ENCODE results near the gene FAM169A.
"Not testable (repeated sequence)": the region's sequence is repeated elsewhere in the genome, so short reads cannot be mapped to it uniquely, and the experiment has no call there.

The FAM169A gene

GRCh38 chr5:74865256-74865803 is 857 bp downstream of the FAM169A start:
- DNase-seq (ENCODE audit: low read depth) = no peak
- TF ChIP-seq CTCF (IDR thresholded peaks at IDR 0.05; ENCODE audit: control insufficient read depth, extremely low read depth, insufficient read depth) = no peak
- peak overlapping the region; percentile 59 for H3K4me3 ChIP-seq (ENCODE audit: low read depth, low read length)

DNA sequence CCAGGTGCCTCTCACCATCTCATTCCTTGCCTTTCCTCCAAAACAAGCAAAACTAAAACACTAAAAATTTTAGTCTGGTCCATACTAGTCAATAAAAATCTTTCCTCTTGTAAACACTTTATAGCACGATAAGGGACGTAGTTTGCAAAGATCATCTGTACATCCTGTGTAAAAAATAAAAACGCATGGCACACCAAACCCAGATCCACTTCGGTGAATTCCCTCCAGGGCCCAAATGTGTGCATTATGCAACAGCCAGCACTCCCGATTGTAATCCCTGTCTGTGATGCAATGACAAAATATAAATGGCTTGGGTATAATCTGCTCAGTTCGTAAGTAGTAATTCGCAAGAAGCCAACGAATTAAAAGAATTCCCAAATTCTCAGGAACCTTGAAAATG is 1.4 kb downstream of the FAM169A start:
- H3K4me3 ChIP-seq (ENCODE audit: low read depth, low read length) = no peak overlapping the region
- no peak for TF ChIP-seq CTCF (IDR thresholded peaks at IDR 0.05; ENCODE audit: control insufficient read depth, extremely low read depth, insufficient read depth)

GRCh38 chr5:74863726-74864125 is 2.5 kb downstream of the FAM169A start:
- DNase-seq (ENCODE audit: low read depth) = no peak
- no peak overlapping the region for H3K4me3 ChIP-seq (ENCODE audit: low read depth, low read length)
- TF ChIP-seq CTCF (IDR thresholded peaks at IDR 0.05; ENCODE audit: control insufficient read depth, extremely low read depth, insufficient read depth) = no peak

More for the DNA sequence above, 1.4 kb downstream of the FAM169A start:
- DNase-seq (ENCODE audit: low read depth) = no peak

DNA sequence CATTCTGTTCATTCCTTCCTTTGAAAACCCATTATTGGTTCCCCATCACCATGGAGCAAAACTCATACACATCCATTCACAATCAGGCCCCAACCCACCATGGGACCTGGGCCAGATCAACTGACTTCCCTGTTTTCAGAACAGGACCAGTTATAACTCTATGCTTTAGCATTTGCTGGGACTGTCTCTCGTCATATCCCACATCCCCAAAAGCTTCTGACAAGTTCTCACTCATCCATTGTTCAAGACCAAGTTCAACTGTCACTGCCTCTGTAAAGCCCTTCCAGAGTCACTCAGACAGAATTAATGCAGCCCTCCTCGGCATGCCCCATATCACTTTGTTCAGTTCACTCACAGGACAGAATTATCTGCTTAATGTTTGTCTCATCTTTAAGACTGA is 4.0 kb downstream of the FAM169A start:
- TF ChIP-seq CTCF (IDR thresholded peaks at IDR 0.05; ENCODE audit: control insufficient read depth, extremely low read depth, insufficient read depth) = no peak
- H3K4me3 ChIP-seq (ENCODE audit: low read depth, low read length) = no peak overlapping the region
- no peak for DNase-seq (ENCODE audit: low read depth)

DNA sequence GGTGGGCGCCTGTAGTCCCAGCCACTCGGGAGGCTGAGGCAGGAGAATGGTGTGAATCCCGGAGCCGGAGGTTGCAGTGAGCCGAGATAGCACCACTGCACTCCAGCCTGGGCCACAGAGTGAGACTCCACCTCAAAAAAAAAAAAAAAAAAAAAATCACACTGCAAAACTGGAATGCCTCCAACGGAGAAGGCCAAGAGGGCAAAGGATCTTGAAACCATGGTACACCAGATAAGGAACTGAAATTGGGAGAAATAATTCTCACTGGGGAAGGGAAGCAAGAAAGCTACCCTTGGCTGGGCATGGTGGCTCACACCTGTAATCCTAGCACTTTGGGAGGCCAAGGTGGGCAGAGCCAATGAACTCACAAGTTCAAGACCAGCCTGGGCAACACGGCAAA is 9.2 kb downstream of the FAM169A start:
- H3K4me3 ChIP-seq (ENCODE audit: low read depth, low read length); DNase-seq (ENCODE audit: low read depth): not testable (repeated sequence)

GRCh38 chr5:74853256-74853655 is 12.9 kb downstream of the FAM169A start:
- no peak for DNase-seq (ENCODE audit: low read depth)
- H3K4me3 ChIP-seq (ENCODE audit: low read depth, low read length) = no peak overlapping the region
- TF ChIP-seq CTCF (IDR thresholded peaks at IDR 0.05; ENCODE audit: control insufficient read depth, extremely low read depth, insufficient read depth) = no peak

DNA sequence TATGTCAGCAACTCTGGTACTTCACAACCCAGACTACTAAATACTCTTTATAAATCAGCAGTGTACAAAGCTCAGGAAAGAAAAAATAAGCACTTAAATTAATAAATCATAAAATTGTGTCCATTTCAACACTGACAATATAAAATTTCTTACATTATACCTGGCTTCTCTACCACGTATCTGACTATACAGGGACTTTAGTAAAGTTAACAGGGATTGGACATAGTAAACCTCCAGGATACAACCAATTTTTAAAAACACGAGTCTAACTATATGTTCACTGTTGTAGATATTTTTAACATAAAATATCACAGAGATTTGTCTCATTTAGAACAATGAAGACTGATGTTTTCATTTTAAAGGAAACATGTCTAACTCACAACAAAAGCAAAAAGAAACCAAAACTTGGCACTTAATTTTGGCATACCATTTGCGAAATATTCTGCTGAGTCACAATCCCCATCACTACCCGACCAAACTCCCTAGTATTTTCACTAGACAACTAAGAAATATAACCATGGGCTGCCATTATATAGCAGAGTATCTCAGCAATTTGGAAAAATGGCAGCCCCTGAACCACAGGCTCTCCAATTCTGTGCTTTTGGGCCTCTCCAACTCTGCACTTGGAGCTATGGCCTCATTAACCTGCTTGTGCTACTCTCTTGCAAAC is 14.4 kb downstream of the FAM169A start:
- no peak for TF ChIP-seq CTCF (IDR thresholded peaks at IDR 0.05; ENCODE audit: control insufficient read depth, extremely low read depth, insufficient read depth)
- DNase-seq (ENCODE audit: low read depth) = no peak
- no peak overlapping the region for H3K4me3 ChIP-seq (ENCODE audit: low read depth, low read length)

All from LNCaP clone FGC (cell line).